Nephron (organoid): Measurements from ENCODE around the gene GSTCD.

Experiments used
- H3K27ac Mint-ChIP-seq, 3 experiments: 2 replicates each; pipeline ENCODE4 v1.8.0; 2020; ENCODE audit warnings: mixed read lengths in 3 of 3, mild to moderate bottlenecking in 2 of 3, moderate library complexity in 1 of 3
- H3K27me3 Mint-ChIP-seq: 2 replicates; pipeline ENCODE4 v1.8.0; 2021; ENCODE audit warnings: low read depth, mild to moderate bottlenecking, moderate library complexity, mixed read lengths
- H3K36me3 Mint-ChIP-seq: 2 replicates; pipeline ENCODE4 v1.8.0; 2020; ENCODE audit warnings: low read depth, mixed read lengths
- H3K4me1 Mint-ChIP-seq: 2 replicates; pipeline ENCODE4 v1.8.0; 2020; ENCODE audit warnings: mixed read lengths
- H3K4me3 Mint-ChIP-seq, 3 experiments: 2 replicates each; pipeline ENCODE4 v1.8.0; 2020; ENCODE audit warnings: mild to moderate bottlenecking in 3 of 3, mixed read lengths in 3 of 3, moderate library complexity in 2 of 3
- H3K9me3 Mint-ChIP-seq: 2 replicates; pipeline ENCODE4 v1.8.0; 2020; ENCODE audit warnings: mixed read lengths
- TF ChIP-seq, protein P1 (sequence below), 3 experiments: fragments of 200-600 bp; sonication (generic); IDR thresholded peaks; one replicate each; pipeline ENCODE4 v1.5.0; 2021; ENCODE audit warnings: antibody characterized with exemption in 3 of 3; ENCODE audit not compliant: unreplicated experiment in 3 of 3

Gene GSTCD

DNA sequence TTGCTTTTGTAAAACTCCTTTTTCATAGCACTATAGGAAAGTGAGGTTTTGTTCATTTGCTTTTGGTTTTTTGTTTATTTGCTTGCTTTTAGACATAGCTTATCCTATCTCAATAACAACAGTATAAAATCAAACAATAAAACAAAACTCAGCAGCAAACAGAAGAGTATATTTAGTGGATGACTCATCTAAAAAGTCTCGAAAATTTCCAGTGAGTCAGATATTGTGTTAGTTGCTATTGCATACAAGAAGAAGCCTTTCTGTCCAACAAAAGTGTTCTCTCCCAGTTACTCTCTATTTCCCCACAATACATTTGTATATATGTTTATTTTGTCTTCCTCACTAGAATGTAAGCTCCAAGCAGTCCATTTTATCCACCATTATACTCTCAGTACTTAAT, 150.6 kb downstream of the GSTCD start:
- Mint-ChIP-seq H3K27ac (no peak overlapping the region), H3K4me1 (no peaks in the 10 kb centered on the region), H3K9me3 (peaks cover 56% of the 10 kb centered on the region), H3K36me3 (peaks cover 39% of the 10 kb centered on the region), H3K27me3 (no peaks in the 10 kb centered on the region), H3K4me3 (no peak overlapping the region)
- TF ChIP-seq, protein P1, sequence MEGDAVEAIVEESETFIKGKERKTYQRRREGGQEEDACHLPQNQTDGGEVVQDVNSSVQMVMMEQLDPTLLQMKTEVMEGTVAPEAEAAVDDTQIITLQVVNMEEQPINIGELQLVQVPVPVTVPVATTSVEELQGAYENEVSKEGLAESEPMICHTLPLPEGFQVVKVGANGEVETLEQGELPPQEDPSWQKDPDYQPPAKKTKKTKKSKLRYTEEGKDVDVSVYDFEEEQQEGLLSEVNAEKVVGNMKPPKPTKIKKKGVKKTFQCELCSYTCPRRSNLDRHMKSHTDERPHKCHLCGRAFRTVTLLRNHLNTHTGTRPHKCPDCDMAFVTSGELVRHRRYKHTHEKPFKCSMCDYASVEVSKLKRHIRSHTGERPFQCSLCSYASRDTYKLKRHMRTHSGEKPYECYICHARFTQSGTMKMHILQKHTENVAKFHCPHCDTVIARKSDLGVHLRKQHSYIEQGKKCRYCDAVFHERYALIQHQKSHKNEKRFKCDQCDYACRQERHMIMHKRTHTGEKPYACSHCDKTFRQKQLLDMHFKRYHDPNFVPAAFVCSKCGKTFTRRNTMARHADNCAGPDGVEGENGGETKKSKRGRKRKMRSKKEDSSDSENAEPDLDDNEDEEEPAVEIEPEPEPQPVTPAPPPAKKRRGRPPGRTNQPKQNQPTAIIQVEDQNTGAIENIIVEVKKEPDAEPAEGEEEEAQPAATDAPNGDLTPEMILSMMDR (IDR thresholded peaks at IDR 0.05; ENCODE audit: unreplicated experiment in 3 of 3), result no peak

GRCh38 chr4:105870963-105871362, 162.4 kb downstream of the GSTCD start:
- TF ChIP-seq, protein P1 (IDR thresholded peaks at IDR 0.05; ENCODE audit: unreplicated experiment in 3 of 3), result no peak
- peaks cover 12% of the 10 kb centered on the region for H3K4me1 Mint-ChIP-seq
- no peaks in the 10 kb centered on the region for H3K27me3 Mint-ChIP-seq
- no peak overlapping the region for H3K27ac Mint-ChIP-seq
- peaks cover 3% of the 10 kb centered on the region for H3K9me3 Mint-ChIP-seq
- H3K4me3 Mint-ChIP-seq, result no peak overlapping the region
- H3K36me3 Mint-ChIP-seq, result no peaks in the 10 kb centered on the region

GRCh38 chr4:105871997-105872396, 163.4 kb downstream of the GSTCD start:
- Mint-ChIP-seq H3K4me1 (peaks cover 6% of the 10 kb centered on the region), H3K4me3 (no peak overlapping the region), H3K9me3 (peaks cover 3% of the 10 kb centered on the region), H3K27me3 (no peaks in the 10 kb centered on the region), H3K27ac (no peak overlapping the region), H3K36me3 (no peaks in the 10 kb centered on the region)
- TF ChIP-seq, protein P1 (IDR thresholded peaks at IDR 0.05; ENCODE audit: unreplicated experiment in 3 of 3), result no peak

DNA sequence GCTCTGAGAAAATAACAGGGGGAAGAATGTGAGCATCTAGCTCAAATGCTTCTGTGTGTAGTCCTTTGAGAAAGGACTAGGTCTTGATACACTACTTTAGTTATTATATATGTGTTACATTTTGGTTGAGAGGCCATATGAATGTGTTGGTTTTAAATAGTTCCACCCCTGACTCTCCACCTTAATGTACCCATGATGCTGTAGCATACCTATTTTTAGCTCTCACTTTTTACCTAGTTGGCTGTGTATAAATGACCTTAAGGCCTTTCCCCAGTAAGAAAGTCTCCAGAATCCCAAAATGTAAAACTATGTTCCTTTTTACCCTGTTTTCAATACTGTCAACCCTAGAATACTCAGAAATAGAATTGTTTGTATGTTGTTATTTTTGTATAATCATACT, 166.6 kb downstream of the GSTCD start:
- Mint-ChIP-seq H3K4me1 (no peaks in the 10 kb centered on the region), H3K36me3 (no peaks in the 10 kb centered on the region), H3K9me3 (no peaks in the 10 kb centered on the region), H3K4me3 (no peak overlapping the region), H3K27ac (no peak overlapping the region), H3K27me3 (no peaks in the 10 kb centered on the region)
- TF ChIP-seq, protein P1 (IDR thresholded peaks at IDR 0.05; ENCODE audit: unreplicated experiment in 3 of 3), result no peak

DNA sequence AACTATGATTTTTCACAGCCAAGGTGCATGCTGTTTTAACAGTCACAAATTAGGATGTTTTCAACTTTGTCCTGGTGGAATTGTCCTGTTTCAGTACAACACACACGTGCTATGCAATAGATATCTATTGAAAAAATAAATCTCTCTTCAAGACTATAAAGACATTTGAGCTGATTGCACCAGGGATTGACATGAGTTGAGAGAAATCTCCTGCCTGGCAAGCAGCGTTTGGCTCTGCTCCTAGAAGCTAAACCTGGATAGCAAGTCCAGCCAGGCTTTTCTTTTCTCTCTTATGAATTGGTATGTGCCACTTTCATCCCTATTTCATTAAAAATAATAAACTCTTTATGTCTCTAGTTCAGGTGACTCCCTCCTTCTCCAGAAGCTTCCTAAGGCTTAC, 170.1 kb downstream of the GSTCD start:
- Mint-ChIP-seq H3K4me1 (no peaks in the 10 kb centered on the region), H3K36me3 (no peaks in the 10 kb centered on the region), H3K27me3 (peaks cover 4% of the 10 kb centered on the region), H3K4me3 (no peak overlapping the region), H3K27ac (no peak overlapping the region), H3K9me3 (no peaks in the 10 kb centered on the region)
- TF ChIP-seq, protein P1 (IDR thresholded peaks at IDR 0.05; ENCODE audit: unreplicated experiment in 3 of 3), result no peak

DNA sequence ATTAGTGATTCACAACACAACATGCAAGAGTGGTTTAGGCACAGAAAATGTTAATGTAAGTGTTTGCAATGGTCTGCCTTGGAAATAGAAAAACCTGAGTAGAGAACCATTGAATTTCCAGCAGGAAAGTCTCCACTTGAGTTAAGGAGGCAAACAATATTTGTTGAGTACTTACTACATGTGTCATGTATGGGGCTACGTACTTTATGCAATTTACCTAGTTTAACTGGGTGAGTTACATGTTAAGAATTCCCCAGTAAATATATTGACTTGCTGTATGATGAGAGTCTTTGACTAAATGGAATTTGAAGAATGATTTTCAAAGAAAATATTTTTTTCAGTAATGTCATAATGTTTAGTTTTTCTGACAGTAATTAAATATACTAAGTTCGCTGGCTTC, 178.9 kb downstream of the GSTCD start:
- no peak overlapping the region for H3K4me3 Mint-ChIP-seq
- H3K36me3 Mint-ChIP-seq, result no peaks in the 10 kb centered on the region
- no peaks in the 10 kb centered on the region for H3K4me1 Mint-ChIP-seq
- H3K27ac Mint-ChIP-seq, result no peak overlapping the region
- H3K9me3 Mint-ChIP-seq, result peaks cover 7% of the 10 kb centered on the region
- peaks cover 20% of the 10 kb centered on the region for H3K27me3 Mint-ChIP-seq
- TF ChIP-seq, protein P1 (IDR thresholded peaks at IDR 0.05; ENCODE audit: unreplicated experiment in 3 of 3), result no peak
